ENCODE data around the gene ADCK1. TPM values are rescaled to one million over a fixed set of nuclear protein-coding genes. Genes with fewer than 3 reads are reported as not detected.

The ADCK1 gene
- polyA plus RNA-seq, 3 donors = 4.2 to 5.6 (median 4.5) TPM

GRCh38 chr14:77853919-77854318, 54.0 kb downstream of the ADCK1 start:
- H3K27ac ChIP-seq (ENCODE audit: low read depth, low read length) = no peak overlapping the region

- H3K27ac ChIP-seq (ENCODE audit: low read depth, low read length) = no peak overlapping the region
- 86 to 94% (median 93%) methylated on average over 6 of the region's 6 CpGs for WGBS, 3 donors
These were observed 57.0 kb downstream of the ADCK1 start for GRCh38 chr14:77856941-77857340.

GRCh38 chr14:77859934-77860570, 60.1 kb downstream of the ADCK1 start:
- 86 to 90% (median 88%) methylated on average over 6 of the region's 6 CpGs for WGBS, 3 donors
- H3K27ac ChIP-seq (ENCODE audit: low read depth, low read length) = no peak overlapping the region

GRCh38 chr14:77861201-77861600, 61.3 kb downstream of the ADCK1 start:
- 86 to 88% (median 87%) methylated on average over 6 of the region's 6 CpGs for WGBS, 3 donors
- H3K27ac ChIP-seq (ENCODE audit: low read depth, low read length) = no peak overlapping the region

- WGBS, 3 donors = 53 to 61% (median 58%) methylated on average over 11 of the region's 11 CpGs
- no peak overlapping the region for H3K27ac ChIP-seq (ENCODE audit: low read depth, low read length)
These were observed 62.4 kb downstream of the ADCK1 start for GRCh38 chr14:77862154-77862786.

GRCh38 chr14:77864085-77864484, 64.2 kb downstream of the ADCK1 start:
- H3K27ac ChIP-seq (ENCODE audit: low read depth, low read length) = no peak overlapping the region
- WGBS, 3 donors = 74 to 81% (median 79%) methylated on average over 6 of the region's 6 CpGs

GRCh38 chr14:77864580-77864979, 64.7 kb downstream of the ADCK1 start:
- 57 to 97% (median 93%) methylated on average over 1 of the region's 1 CpG for whole genome bisulfite sequencing, 3 donors
- H3K27ac ChIP-seq (ENCODE audit: low read depth, low read length) = no peak overlapping the region

GRCh38 chr14:77865455-77865854, 65.5 kb downstream of the ADCK1 start:
- 52 to 97% (median 96%) methylated on average over 6 of the region's 6 CpGs for WGBS, 3 donors

GRCh38 chr14:77866932-77867331, 67.0 kb downstream of the ADCK1 start:
- no peak overlapping the region for H3K27ac ChIP-seq (ENCODE audit: low read depth, low read length)
- WGBS, 3 donors = 95 to 98% (median 98%) methylated on average over 3 of the region's 3 CpGs

More at GRCh38 chr14:77865455-77865854, 65.5 kb downstream of the ADCK1 start:
- no peak overlapping the region for H3K27ac ChIP-seq (ENCODE audit: low read depth, low read length)

GRCh38 chr14:77867476-77867875, 67.6 kb downstream of the ADCK1 start:
- H3K27ac ChIP-seq (ENCODE audit: low read depth, low read length) = no peak overlapping the region
- WGBS, 3 donors = 75 to 87% (median 78%) methylated on average over 6 to 7 of the region's 7 CpGs

GRCh38 chr14:77868552-77869285, 68.8 kb downstream of the ADCK1 start:
- H3K27ac ChIP-seq (ENCODE audit: low read depth, low read length) = no peak overlapping the region
- 79 to 90% (median 87%) methylated on average over 13 of the region's 13 CpGs for WGBS, 3 donors

- H3K27ac ChIP-seq (ENCODE audit: low read depth, low read length) = no peak overlapping the region
These were observed 69.4 kb downstream of the ADCK1 start for GRCh38 chr14:77869340-77869739.

- H3K27ac ChIP-seq (ENCODE audit: low read depth, low read length) = no peak overlapping the region
- 72 to 91% (median 81%) methylated on average over 4 of the region's 4 CpGs for WGBS, 3 donors
These were observed 70.7 kb downstream of the ADCK1 start for GRCh38 chr14:77870646-77871045.

GRCh38 chr14:77872152-77872551, 72.2 kb downstream of the ADCK1 start:
- no peak overlapping the region for H3K27ac ChIP-seq (ENCODE audit: low read depth, low read length)
- 91 to 94% (median 92%) methylated on average over 8 of the region's 8 CpGs for WGBS, 3 donors

GRCh38 chr14:77872983-77873382, 73.1 kb downstream of the ADCK1 start:
- no peak overlapping the region for H3K27ac ChIP-seq (ENCODE audit: low read depth, low read length)
- 32 to 88% (median 85%) methylated on average over 4 of the region's 4 CpGs for WGBS, 3 donors

- WGBS, 3 donors = 38 to 58% (median 57%) methylated on average over 4 of the region's 4 CpGs
- H3K27ac ChIP-seq (ENCODE audit: low read depth, low read length) = no peak overlapping the region
These were observed 78.9 kb downstream of the ADCK1 start for GRCh38 chr14:77878783-77879182.

- 85 to 89% (median 87%) methylated on average over 5 of the region's 5 CpGs for WGBS, 3 donors
- H3K27ac ChIP-seq (ENCODE audit: low read depth, low read length) = no peak overlapping the region
These were observed 80.1 kb downstream of the ADCK1 start for GRCh38 chr14:77880056-77880455.

GRCh38 chr14:77882098-77882497, 82.2 kb downstream of the ADCK1 start:
- 70 to 77% (median 75%) methylated on average over 5 of the region's 5 CpGs for WGBS, 3 donors
- no peak overlapping the region for H3K27ac ChIP-seq (ENCODE audit: low read depth, low read length)

- no peak overlapping the region for H3K27ac ChIP-seq (ENCODE audit: low read depth, low read length)
- 46 to 72% (median 49%) methylated on average over 4 of the region's 4 CpGs for WGBS, 3 donors
These were observed 82.7 kb downstream of the ADCK1 start for GRCh38 chr14:77882636-77883035.
